Measurements from ENCODE around the gene CD207. TPM values are rescaled to one million over a fixed set of nuclear protein-coding genes. Genes with fewer than 3 reads are reported as not detected.
"Not testable (repeated sequence)": the region's sequence is repeated elsewhere in the genome, so short reads cannot be mapped to it uniquely, and the experiment has no call there.

The CD207 gene
- polyA plus RNA-seq, 3 donors: 0.05 TPM; not detected in 2

- Histone ChIP-seq H3K27me3 (ENCODE audit: control insufficient read depth in 2 of 2, insufficient read depth in 2 of 2, low read length in 2 of 2) (no peaks in the 10 kb centered on the region), H3K79me2 (ENCODE audit: insufficient read depth, low read length) (no peaks in the 10 kb centered on the region), H3K36me3 (replicated peaks in 1 of 2; ENCODE audit: control insufficient read depth in 1 of 2, insufficient read depth in 2 of 2, low read length in 2 of 2) (no peaks in the 10 kb centered on the region), H3K4me1 (ENCODE audit: control insufficient read depth in 1 of 2, insufficient read depth in 2 of 2, low read length in 2 of 2) (peaks cover 21 to 25% of the 10 kb centered on the region in 2 donors), H2AFZ (ENCODE audit: insufficient read depth, low read depth, low read length, poor library complexity, severe bottlenecking) (no peak overlapping the region), H3K9ac (ENCODE audit: insufficient read depth, low read length, poor library complexity, severe bottlenecking) (no peak overlapping the region), H3K4me2 (replicated peaks; ENCODE audit: extremely low read depth, low read length, poor library complexity, severe bottlenecking) (no peak overlapping the region), H3K27ac (ENCODE audit: low read depth in 1 of 2, low read length in 2 of 2) (no peak overlapping the region), H3K4me3 (replicated peaks in 1 of 3; ENCODE audit: low read depth in 2 of 3, low read length in 3 of 3) (no peak overlapping the region), H3K9me3 (replicated peaks in 1 of 2; ENCODE audit: control insufficient read depth in 1 of 2, insufficient read depth in 1 of 2, low read length in 2 of 2) (peaks cover 0 to 5% of the 10 kb centered on the region in 2 donors), H4K20me1 (ENCODE audit: insufficient read depth, low read length) (no peaks in the 10 kb centered on the region)
- no peak overlapping the region for H3K4me3 Mint-ChIP-seq
- WGBS (ENCODE audit: insufficient coverage): 92% methylated on average over 4 of the region's 10 CpGs
- peaks cover 5 to 7% of the 10 kb centered on the region in 2 donors for H3K36me3 Mint-ChIP-seq
- no peak for TF ChIP-seq CTCF (IDR thresholded peaks at IDR 0.05)
- H3K4me1 Mint-ChIP-seq: peaks cover 25% of the 10 kb centered on the region
- intact Hi-C loops (cut with micrococcal nuclease): no loop called here
- H3K27me3 Mint-ChIP-seq (ENCODE audit: low read depth in 3 of 3): peaks cover 5 to 9% (median 8%) of the 10 kb centered on the region in 3 donors
- DNase-seq: no peak
- H3K9me3 Mint-ChIP-seq: peaks cover 11 to 27% (median 21%) of the 10 kb centered on the region in 7 donors
- H3K27ac Mint-ChIP-seq: no peak overlapping the region
Observed at GRCh38 chr2:70801607-70802263, 33.9 kb downstream of the CD207 start.

GRCh38 chr2:70799706-70800105, 35.9 kb downstream of the CD207 start:
- H3K4me1 ChIP-seq (ENCODE audit: control insufficient read depth in 1 of 2, insufficient read depth in 2 of 2, low read length in 2 of 2): peaks cover 34 to 45% of the 10 kb centered on the region in 2 donors
- WGBS (ENCODE audit: insufficient coverage): no CpG with 5 or more reads among the region's 2 CpGs
- H3K4me3 ChIP-seq (replicated peaks in 1 of 3; ENCODE audit: low read depth in 2 of 3, low read length in 3 of 3): no peak overlapping the region
- intact Hi-C loops (cut with micrococcal nuclease): no loop called here
- Mint-ChIP-seq H3K4me1 (peaks cover 34% of the 10 kb centered on the region), H3K36me3 (peaks cover 5 to 9% of the 10 kb centered on the region in 2 donors), H3K27me3 (ENCODE audit: low read depth in 3 of 3) (peaks cover 4 to 11% (median 4%) of the 10 kb centered on the region in 3 donors), H3K27ac (peak overlapping the region in 1 of 7 donors; percentile 30), H3K4me3 (no peak overlapping the region), H3K9me3 (peaks cover 8 to 22% (median 19%) of the 10 kb centered on the region in 7 donors)
- H3K4me2 ChIP-seq (replicated peaks; ENCODE audit: extremely low read depth, low read length, poor library complexity, severe bottlenecking): no peak overlapping the region
- no peak overlapping the region for H3K9ac ChIP-seq (ENCODE audit: insufficient read depth, low read length, poor library complexity, severe bottlenecking)
- no peak overlapping the region for H2AFZ ChIP-seq (ENCODE audit: insufficient read depth, low read depth, low read length, poor library complexity, severe bottlenecking)
- H4K20me1 ChIP-seq (ENCODE audit: insufficient read depth, low read length): no peaks in the 10 kb centered on the region
- no peaks in the 10 kb centered on the region for H3K79me2 ChIP-seq (ENCODE audit: insufficient read depth, low read length)
- DNase-seq: no peak
- peaks cover 0 to 5% of the 10 kb centered on the region in 2 donors for H3K9me3 ChIP-seq (replicated peaks in 1 of 2; ENCODE audit: control insufficient read depth in 1 of 2, insufficient read depth in 1 of 2, low read length in 2 of 2)
- no peak overlapping the region for H3K27ac ChIP-seq (ENCODE audit: low read depth in 1 of 2, low read length in 2 of 2)
- H3K36me3 ChIP-seq (replicated peaks in 1 of 2; ENCODE audit: control insufficient read depth in 1 of 2, insufficient read depth in 2 of 2, low read length in 2 of 2): no peaks in the 10 kb centered on the region
- no peak for TF ChIP-seq CTCF (IDR thresholded peaks at IDR 0.05)
- H3K27me3 ChIP-seq (ENCODE audit: control insufficient read depth in 2 of 2, insufficient read depth in 2 of 2, low read length in 2 of 2): no peaks in the 10 kb centered on the region

GRCh38 chr2:70797996-70798395, 37.6 kb downstream of the CD207 start:
- H3K9ac ChIP-seq (ENCODE audit: insufficient read depth, low read length, poor library complexity, severe bottlenecking); H3K79me2 ChIP-seq (ENCODE audit: insufficient read depth, low read length); intact Hi-C loops (cut with micrococcal nuclease); H3K9me3 ChIP-seq (replicated peaks in 1 of 2; ENCODE audit: control insufficient read depth in 1 of 2, insufficient read depth in 1 of 2, low read length in 2 of 2); H4K20me1 ChIP-seq (ENCODE audit: insufficient read depth, low read length); H3K27me3 ChIP-seq (ENCODE audit: control insufficient read depth in 2 of 2, insufficient read depth in 2 of 2, low read length in 2 of 2); H3K4me2 ChIP-seq (replicated peaks; ENCODE audit: extremely low read depth, low read length, poor library complexity, severe bottlenecking); H2AFZ ChIP-seq (ENCODE audit: insufficient read depth, low read depth, low read length, poor library complexity, severe bottlenecking); H3K36me3 Mint-ChIP-seq; H3K36me3 ChIP-seq (replicated peaks in 1 of 2; ENCODE audit: control insufficient read depth in 1 of 2, insufficient read depth in 2 of 2, low read length in 2 of 2): not testable (repeated sequence)
- Mint-ChIP-seq H3K27me3 (ENCODE audit: low read depth in 3 of 3) (peaks cover 4 to 11% (median 4%) of the 10 kb centered on the region in 3 donors), H3K4me1 (peaks cover 48% of the 10 kb centered on the region), H3K9me3 (peaks cover 7 to 20% (median 17%) of the 10 kb centered on the region in 7 donors), H3K27ac (peak overlapping the region; percentile 64 to 91 (median 84)), H3K4me3 (peak overlapping the region in 1 of 2 donors; percentile 32)
- H3K27ac ChIP-seq (ENCODE audit: low read depth in 1 of 2, low read length in 2 of 2): peak overlapping the region; percentile 63 to 76
- peak; percentile 41 to 64 (median 58) for DNase-seq
- H3K4me3 ChIP-seq (replicated peaks in 1 of 3; ENCODE audit: low read depth in 2 of 3, low read length in 3 of 3): peak overlapping the region in 1 of 3 experiments; percentile 1
- H3K4me1 ChIP-seq (ENCODE audit: control insufficient read depth in 1 of 2, insufficient read depth in 2 of 2, low read length in 2 of 2): peaks cover 51 to 62% of the 10 kb centered on the region in 2 donors
- WGBS (ENCODE audit: insufficient coverage): no CpG with 5 or more reads among the region's 3 CpGs
